GM12872 (cell line): ENCODE data around the gene SLC25A26.

Experiments used
- TF ChIP-seq, protein P1 (sequence below): IDR thresholded peaks from 3 replicates; pipeline ENCODE4 v1.5.1; 2011; ENCODE audit warnings: low read depth, mild to moderate bottlenecking, low read length, moderate library complexity; ENCODE audit not compliant: insufficient read depth

The SLC25A26 gene

DNA sequence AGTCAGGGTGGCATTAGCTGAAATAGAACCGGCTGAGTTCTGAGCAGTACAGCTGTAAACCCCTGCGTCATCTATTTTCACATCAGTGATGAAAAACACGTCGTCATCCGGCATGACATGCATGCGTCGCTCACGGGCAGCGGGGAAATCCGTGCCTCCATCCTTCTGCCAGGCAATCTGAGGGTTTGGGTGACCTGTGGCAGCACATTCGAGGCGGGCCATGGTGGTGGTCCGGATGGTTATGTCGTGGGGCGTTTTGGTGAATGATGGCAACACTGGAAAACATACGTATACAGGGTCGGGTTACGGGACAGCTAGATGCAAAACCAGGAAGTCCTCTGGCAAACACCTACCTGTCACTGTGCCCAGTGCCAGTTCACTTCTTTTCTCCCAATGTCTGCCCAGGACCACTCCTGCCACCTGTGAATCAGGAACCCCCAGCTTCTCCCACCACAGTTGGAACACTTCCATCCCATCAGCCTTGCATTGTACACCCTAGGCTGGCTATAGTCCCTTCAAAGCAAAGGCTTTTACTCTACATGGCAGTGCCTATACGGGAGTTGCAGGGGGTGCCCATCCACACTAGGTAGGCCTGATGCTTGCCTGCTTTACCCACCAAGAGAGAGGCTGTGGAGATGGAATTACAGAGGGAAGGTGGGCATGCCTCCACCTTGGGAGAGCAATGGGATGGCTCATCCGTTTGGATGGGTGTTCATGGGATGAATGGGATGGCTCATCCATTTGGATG, 163.4 kb downstream of the SLC25A26 start:
- TF ChIP-seq, protein P1, sequence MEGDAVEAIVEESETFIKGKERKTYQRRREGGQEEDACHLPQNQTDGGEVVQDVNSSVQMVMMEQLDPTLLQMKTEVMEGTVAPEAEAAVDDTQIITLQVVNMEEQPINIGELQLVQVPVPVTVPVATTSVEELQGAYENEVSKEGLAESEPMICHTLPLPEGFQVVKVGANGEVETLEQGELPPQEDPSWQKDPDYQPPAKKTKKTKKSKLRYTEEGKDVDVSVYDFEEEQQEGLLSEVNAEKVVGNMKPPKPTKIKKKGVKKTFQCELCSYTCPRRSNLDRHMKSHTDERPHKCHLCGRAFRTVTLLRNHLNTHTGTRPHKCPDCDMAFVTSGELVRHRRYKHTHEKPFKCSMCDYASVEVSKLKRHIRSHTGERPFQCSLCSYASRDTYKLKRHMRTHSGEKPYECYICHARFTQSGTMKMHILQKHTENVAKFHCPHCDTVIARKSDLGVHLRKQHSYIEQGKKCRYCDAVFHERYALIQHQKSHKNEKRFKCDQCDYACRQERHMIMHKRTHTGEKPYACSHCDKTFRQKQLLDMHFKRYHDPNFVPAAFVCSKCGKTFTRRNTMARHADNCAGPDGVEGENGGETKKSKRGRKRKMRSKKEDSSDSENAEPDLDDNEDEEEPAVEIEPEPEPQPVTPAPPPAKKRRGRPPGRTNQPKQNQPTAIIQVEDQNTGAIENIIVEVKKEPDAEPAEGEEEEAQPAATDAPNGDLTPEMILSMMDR: no peak

DNA sequence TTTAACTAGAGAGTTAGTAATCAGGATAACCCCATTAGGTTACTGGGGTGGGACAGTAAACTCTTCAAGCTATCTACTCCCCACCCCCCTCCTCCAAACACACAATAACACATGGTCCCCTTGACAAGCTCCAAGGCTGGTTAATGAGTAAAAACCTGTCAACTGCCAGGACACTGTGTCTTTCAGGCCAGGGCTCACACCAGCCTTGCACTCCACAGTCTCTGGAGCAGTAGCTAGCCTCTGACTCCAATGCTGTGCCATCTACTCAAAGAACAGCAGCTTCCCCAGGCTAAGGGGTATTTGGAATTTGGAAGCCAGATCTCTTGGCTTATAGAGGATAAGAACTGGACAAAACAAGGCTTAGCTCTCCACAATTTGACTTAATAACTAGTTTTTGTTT, 164.3 kb downstream of the SLC25A26 start:
- TF ChIP-seq, protein P1: no peak

DNA sequence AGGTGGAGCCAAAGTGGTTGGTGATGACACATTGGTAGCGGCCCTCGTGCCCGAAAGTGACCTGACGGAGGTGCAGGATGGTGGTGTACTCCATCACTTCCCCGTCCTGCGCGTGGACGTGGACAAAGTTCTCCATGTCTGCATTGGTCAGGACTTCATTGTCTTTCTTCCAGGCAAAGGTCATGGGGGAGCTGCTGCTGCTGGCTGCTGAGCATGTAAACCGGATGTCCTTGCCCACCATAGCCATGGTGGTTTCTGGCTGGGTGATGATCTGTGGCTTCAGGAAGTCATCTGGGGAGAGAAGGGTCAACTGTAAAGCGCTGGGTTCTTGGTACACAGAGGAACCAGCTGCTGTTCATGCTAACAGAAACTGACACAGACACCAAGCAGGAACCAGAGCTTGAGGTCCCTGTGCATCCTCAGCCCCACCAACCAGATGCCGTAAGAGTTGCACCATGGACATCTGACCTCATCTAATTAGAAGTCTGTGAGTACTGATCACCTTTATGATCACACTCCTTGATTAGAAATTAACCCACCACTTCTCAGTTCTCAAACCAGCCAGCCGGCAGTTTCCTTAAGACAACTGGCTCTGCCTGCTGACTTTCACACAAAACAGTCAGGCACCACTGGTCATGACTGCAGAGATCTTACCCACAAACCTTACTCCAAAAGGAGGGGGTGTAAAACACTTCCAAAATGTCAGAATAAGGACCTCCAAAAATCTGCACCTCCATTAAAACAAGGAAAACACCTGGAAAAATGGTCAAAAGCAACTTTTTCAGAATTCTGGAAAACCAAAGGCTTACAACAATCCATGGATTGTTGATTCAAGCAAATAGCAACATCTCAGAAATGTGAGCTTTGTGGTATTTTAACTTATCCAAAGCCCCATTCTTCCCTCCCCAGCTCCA, 165.5 kb downstream of the SLC25A26 start:
- TF ChIP-seq, protein P1: no peak

DNA sequence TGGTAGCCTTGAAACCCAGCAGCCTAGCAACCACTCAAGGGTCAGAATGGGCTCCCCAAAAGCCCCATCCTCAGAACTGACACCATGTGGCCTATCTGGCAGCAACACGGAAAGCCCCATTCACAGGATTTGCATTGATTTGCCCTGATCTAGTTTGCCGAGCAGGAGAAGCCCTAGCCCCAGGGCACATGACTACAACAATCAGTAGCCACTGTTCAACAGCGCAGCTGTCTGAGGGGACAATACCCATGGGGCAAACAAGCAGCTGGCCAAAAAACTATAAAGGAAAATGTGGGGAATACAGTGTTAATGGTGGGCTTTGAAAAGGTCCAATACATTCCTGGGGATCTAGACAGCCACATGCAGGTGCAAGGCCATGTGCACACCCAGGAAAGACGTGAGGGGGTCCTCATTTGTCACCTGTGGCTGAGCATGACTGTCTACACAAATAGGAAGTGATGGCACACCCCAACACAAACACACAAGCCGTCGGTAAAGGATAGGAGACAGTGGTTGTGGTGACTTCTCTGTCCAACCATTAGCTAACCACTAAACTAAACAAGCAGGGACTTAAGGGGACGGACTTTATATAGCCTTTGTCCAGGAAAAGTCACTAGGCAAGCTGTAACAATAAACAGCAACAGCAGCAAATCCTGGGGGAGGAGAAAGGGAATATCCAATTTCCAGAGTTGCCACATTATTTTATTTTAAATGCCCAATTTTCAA, 166.3 kb downstream of the SLC25A26 start:
- TF ChIP-seq, protein P1: no peak

DNA sequence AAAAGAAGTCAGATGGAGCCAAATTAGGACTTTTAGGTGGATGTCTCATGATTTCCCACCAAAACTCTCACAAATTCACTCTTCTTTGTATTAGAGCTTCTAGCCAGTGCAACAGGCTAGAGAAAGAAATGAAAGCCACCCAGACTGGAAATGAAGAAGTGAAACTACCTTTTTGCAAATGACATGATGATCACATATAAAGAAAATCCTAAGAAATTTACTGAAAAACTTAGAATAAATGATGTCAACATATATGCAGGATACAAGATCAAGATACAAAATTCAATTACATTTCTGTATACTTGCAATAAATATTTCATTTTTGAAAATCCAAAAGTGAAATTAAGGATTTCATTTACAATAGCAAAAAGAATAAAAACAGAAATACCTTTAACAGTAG, 169.2 kb downstream of the SLC25A26 start:
- TF ChIP-seq, protein P1: no peak

DNA sequence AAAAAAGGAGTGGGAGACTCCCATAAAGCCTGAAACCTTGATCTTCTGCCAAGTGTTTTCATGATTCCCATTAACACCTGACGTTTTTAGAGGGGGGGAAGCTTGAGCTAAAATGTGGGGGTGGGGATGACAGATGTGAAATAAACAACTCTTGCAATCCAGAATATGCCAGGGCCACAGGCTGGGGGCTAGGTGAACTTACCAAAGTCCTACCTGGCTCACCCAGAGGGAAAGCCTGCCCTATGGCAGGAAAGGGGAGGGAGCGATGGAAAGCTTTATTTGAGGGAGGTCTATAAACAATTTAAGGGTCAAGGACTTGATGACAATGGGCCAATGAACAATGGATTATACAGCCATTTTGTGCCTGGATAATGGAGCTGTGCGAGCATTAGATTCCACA, 171.7 kb downstream of the SLC25A26 start:
- TF ChIP-seq, protein P1: no peak

DNA sequence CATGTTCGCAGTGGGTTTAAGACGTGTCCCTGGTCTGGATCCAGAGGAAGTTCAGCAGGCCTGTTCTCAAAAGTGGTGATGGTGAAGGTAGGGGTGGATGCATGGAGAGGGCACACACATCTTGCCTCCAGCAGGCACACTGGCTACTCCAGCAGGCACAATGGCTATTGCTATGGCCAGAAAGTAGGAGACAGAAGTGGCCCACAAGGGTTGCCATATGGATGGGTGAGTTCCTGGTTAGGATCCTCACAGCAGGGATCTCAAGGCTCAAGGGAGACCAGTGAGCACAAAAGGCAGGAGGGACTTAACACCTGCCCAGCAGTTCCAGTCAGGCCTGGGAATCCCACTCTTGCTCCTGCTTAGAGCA, 172.1 kb downstream of the SLC25A26 start:
- TF ChIP-seq, protein P1: no peak
